GM21515 (cell line): ENCODE results near the gene RAD51D.
"Not testable (repeated sequence)": the region's sequence is repeated elsewhere in the genome, so short reads cannot be mapped to it uniquely, and the experiment has no call there.

ENCODE experiments used
- ATAC-seq: cut with Tn5 transposase; IDR thresholded peaks from one replicate; pipeline ENCODE4 v1.9.1; 2021; ENCODE audit not compliant: unreplicated experiment

The RAD51D gene

GRCh38 chr17:35094902-35095301, 24.8 kb downstream of the RAD51D start:
- ATAC-seq, result no peak

DNA sequence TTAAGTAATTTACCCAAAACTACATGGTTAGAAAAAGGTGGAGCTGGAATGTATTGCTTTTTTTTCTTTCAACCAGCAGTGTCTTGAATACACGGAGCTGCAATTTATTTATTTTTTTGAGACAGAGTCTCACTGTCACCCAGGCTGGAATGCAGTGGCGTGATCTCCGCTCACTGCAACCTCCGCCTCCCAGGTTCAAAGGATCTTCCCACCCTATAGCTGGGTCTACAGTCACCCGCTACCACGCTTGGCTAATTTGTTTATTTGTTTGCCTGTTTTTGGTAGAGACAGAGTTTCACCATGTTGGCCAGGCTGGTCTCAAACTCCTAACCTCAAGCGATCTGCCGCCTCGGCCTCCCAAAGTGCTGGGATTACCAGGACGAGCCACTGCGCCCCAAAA, 29.0 kb downstream of the RAD51D start:
- not testable (repeated sequence) for ATAC-seq

- ATAC-seq, result peak; percentile 25
These were observed 29.9 kb downstream of the RAD51D start for GRCh38 chr17:35089586-35090296.

DNA sequence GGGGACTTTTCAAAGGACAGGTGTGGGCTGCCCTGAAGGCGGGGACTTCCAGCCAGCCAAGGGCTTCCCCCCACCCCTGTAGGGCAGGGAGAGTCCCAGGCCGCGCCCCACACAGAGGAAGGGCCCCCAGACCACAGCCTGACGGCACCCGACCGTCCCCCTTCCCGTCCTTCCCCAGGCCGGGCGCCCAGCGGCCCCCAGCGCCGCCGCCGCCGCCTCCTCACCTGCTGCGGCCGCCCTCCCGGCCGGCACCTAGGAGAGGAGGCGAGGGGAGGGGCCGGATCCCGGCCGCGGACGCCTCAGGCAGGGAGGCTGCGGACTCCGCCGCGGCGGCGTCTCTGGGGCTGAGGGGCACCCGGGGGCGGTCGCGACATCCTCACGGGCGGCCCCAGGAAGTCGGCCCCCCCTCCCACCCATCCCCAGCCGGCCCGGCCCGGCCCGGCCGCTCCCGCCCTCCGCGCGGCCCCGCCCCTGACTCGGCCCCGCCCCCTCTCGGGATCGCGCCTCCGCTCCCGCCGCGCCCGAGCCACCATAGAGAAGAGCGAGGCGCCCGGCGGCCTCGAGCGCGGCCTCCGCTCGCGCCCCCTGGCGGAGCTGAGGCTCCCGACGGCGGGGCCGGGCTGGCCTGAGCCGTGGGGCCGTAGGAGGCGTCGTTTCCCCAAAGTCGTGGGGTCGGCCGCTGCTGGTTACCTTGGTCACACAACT, 30.6 kb downstream of the RAD51D start:
- ATAC-seq, result peak; percentile 79

- ATAC-seq, result peak; percentile 9
These were observed 31.2 kb downstream of the RAD51D start for GRCh38 chr17:35088356-35088880.

DNA sequence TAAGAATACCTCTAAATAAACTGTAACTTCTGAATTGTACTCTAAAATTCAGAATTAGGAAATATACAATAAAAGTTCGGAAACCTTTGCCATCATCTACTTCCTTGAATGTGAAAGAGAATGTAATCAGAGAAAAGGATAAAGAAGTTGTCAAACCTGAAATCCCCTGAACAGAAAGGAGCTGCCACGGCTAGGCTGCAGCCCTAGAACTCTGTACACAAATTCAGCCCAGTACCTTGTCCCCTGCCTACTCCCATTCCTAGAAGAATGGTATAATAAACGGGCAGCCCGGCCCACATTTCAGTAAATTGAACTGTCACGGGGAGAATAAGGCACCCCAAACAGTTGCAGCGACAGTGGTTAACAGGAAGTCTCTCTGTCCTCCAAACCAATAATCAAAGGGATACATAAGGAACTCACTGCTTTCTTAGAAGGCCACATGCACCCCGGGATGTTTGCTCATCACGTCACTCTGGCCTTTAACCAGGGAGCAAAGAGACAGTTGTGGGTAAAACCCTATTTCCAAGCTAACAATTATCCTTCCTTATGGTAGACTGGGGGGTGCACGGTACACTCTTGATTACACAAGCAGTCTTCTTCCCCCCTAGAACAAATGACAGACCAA, 31.8 kb downstream of the RAD51D start:
- ATAC-seq, result no peak

GRCh38 chr17:35086931-35087573, 32.6 kb downstream of the RAD51D start:
- no peak for ATAC-seq

- ATAC-seq, result no peak
These were observed 33.5 kb downstream of the RAD51D start for GRCh38 chr17:35086164-35086563.

DNA sequence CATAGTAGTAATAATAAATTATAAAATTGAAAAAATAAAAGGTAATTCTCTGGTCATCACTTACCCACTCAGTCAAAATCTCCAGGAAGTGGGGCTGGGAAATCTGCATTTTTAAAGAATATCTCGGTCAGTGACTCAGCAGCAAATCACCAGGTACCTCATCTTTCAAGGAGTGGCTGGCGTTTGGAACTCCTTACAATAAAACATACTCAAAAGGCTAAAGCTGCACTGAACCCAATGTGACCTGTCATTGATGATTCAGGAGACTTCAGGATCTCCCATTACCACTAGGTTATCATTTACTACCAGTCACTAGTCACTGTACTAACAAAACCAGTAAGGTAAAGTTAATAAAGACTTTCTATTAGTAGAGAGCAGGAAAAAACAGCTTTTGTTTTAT, 34.7 kb downstream of the RAD51D start:
- no peak for ATAC-seq

GRCh38 chr17:35083071-35083470, 36.6 kb downstream of the RAD51D start:
- no peak for ATAC-seq

DNA sequence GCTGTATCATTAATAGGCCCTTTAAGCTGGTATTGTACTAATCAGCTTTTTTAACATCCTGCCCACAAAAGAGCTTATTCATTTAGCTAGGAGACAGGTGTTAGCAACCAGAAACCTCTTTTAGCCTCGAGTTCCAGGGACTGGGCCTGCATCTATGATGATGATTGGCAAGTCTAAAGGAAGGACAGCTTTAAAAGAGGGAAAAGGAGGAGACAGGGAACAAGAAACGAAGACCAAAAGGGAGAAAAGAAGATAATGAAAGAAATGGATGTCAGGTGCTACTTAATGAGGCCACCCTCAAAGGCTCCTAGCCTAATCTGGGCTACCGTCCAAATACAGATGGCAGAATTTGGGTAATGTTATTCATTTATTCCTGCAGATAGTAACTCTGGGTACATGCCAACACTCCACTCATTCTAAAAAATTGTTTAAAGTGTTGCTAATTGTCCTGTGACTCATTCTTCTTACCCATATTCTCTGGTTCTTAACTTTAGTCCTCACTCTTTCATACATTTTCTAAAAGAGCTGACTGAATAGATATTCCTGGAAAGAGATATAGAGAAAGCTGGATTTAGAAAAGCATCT, 37.5 kb downstream of the RAD51D start:
- ATAC-seq, result no peak

GRCh38 chr17:35081638-35082037, 38.0 kb downstream of the RAD51D start:
- ATAC-seq, result no peak

- ATAC-seq, result peak; percentile 58
These were observed 39.1 kb downstream of the RAD51D start for GRCh38 chr17:35080536-35080935.

GRCh38 chr17:35079547-35080423, 39.9 kb downstream of the RAD51D start:
- no peak for ATAC-seq

GRCh38 chr17:35076874-35077273, 42.8 kb downstream of the RAD51D start:
- no peak for ATAC-seq

DNA sequence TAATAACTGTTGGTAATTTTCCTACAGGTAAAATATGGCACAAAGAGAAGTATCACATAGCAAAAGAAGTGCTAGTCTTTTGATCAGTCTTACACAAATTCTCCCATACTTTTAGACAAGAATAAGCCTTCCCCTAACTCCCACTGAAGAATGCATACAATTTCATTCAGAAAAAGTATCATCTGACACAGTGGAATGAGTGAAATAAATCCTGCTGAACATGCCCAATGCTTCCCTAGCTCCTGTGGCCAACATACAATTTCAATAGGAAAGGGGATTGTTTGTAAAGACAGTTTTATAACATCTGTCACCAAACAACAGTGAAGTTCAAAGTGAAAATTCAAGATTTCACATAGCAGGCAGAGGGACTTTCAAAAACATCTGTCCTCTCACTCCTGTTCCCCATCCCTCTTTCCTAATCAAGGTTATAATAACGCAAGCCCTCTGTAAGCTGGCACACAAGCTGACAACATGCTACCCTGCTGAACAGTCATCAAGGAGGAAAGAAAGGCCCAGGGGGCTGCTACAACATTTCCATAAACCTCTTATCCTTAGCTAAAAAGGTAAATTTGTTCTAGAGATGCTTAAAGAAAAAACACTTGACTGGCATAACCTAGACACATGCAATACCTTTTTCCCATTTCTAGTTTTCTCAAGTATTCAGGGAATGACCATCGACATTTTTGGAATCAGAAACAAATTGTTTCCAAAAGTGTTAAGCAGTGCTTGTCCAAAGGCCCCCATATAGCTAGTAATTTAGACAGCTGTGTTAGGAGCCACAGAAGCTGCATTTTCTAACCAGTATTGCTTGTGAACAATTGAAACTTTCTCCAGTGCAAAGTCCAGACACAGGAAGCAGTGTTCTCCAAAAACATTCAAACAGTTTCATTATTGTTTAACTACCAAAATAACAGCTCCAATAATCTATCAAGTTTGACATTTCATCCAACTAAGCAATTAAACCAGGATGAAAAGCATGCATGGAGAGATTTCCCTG, 44.7 kb downstream of the RAD51D start:
- ATAC-seq, result no peak

GRCh38 chr17:35073991-35074627, 45.6 kb downstream of the RAD51D start:
- no peak for ATAC-seq

GRCh38 chr17:35073183-35073790, 46.4 kb downstream of the RAD51D start:
- no peak for ATAC-seq
